NCI-H128 (cell line): Measurements from ENCODE around the gene CDK6.

Experiments used
- DNase-seq: peaks from one replicate; lab custom pipeline; 2025; ENCODE audit not compliant: unreplicated experiment; lab: John Stamatoyannopoulos, UW

CDK6 gene

DNA sequence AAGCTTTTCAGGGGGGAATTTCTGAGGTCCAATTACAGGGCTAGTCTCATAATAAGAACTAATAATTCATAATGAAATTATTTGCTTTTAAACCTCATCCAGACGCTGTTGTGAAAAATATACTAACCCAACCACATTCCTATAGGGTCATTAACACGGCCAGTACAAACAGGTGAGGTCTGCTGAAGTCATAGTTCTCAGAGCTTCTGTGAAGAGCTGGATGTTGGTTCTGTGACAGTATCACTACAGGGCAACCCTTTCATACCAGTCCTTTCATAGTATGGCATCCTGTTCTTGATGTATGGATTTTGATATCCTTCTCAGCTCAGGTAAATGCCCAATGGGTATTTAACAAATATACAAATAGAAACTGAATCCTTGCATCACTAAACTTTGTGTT is 183.8 kb downstream of the CDK6 start:
- no peak for DNase-seq

DNA sequence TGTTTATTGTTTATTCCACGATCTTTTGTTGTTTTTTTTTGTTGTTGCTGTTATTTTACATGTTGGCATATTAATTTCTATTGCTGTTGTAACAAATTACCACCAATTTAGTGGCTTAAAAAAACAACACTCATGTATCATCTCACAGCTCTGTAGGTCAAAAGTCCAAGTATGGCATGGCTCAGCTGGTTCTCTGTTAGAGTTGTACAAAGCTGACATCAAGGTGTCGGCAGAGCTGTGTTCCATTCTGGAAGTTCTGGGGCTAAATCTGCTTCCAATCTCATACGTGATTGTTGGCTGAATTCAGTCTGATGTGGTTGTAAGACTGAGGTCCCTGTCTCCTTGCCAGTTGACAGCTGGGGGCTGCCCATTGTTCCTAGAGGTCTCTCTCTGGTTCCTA is 186.0 kb downstream of the CDK6 start:
- DNase-seq: no peak

DNA sequence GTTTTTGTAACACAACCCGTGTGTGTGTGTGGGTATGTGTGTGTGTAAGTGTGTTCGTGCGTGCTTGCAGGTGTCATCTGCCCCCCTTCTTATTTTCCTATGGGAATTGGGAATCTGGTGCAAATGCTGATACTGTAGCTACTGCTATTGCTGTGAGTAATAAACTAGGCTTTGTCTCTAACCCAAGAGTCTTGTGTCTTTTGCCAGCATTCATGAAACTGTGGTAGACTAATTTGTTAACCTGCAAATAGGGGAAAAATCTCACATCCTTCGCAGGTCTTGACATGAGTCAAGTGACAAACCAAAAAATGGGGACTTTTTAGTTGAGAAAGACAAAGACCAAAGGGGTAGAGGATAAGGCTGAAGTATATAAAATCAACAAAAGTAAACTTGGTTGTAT is 188.3 kb downstream of the CDK6 start:
- no peak for DNase-seq

DNA sequence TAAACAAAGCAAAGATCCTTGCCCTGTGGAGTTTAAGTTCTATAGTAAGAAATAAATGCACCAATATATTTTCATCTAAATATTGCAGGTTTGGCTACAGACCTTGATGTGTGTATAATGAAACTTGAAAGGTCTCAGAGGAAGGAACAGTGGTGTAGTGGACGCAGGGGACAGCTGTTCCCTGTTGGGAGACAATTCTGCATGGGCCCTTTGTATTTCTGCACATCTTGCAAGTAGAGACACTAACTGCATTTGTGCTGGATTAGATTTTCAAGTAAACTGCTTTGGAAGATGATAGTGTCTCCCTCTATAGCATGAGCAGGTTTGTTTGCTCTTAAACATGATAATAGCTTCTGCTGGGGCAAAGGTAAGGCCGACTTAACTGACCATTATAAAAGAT is 188.7 kb downstream of the CDK6 start:
- DNase-seq: no peak

DNA sequence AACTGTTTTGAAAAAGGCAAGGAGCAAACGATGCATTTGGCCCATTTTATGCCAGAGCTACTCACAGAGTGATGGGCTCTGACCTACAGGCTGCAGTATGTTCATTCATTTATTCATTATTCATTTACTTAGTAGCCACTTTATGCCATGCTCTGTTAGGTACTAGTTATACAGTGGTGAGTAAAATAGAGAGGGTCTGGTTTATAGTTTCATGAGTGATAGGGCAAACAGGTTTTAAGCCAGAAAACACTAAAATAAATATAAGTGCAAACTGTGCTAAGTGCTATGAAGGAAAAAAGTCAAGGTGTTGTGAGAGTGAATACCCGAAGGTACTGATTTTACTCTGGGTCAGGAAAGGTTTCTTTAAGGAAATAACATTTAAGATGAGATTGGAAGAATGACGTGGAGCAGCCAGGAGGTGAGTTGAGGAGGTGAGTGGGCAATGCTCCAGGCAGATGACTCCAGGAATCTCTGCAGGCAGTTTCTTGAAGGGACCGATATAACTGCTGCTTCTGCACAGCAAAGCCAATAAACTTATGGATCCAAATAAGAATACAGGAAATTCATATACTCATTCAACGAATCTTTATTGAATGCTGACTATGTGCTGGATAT is 189.3 kb downstream of the CDK6 start:
- no peak for DNase-seq

DNA sequence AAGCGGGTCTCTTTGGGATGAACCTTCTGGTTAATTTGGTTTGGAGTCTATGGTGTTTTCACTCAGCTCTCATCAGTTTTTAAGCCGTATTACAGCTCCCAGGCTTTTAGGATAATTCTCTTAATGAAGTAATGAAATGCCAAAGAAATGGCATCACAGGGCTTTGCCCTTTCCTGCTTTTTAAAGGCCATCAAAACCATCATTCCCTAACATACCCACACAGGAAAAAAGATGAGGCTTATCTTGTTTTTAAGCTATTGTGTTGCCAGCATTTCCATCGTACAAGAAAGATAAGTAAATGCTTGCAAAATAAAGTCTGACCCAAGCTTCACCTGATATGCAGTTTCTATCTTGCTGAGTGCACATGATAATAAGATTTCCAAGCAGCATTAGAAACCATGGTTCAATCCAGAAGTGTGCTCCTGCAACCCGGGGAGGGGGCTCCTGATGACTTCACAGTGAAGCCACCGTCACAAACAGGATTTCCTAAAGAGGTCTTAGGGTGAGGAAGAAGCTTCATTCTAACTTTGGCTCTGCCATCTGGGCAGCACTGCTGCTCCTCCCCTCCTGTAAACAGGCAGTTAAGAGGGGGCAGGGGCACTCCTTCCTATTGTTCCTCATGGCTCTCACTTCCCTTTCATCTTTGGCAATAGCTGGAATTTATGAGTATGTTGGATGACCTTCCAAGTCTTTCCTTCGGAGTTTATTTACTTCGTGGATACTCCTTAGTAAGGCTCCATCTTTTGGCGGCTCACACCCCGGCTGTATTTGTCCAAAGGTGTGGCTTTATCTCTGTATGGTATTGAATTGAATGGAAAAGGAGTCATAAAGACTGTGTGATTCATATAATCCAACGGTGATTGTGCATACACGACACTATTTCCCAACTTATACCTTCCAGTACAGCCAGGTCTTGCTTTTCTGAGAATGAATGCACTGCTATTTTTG is 191.0 kb downstream of the CDK6 start:
- no peak for DNase-seq

DNA sequence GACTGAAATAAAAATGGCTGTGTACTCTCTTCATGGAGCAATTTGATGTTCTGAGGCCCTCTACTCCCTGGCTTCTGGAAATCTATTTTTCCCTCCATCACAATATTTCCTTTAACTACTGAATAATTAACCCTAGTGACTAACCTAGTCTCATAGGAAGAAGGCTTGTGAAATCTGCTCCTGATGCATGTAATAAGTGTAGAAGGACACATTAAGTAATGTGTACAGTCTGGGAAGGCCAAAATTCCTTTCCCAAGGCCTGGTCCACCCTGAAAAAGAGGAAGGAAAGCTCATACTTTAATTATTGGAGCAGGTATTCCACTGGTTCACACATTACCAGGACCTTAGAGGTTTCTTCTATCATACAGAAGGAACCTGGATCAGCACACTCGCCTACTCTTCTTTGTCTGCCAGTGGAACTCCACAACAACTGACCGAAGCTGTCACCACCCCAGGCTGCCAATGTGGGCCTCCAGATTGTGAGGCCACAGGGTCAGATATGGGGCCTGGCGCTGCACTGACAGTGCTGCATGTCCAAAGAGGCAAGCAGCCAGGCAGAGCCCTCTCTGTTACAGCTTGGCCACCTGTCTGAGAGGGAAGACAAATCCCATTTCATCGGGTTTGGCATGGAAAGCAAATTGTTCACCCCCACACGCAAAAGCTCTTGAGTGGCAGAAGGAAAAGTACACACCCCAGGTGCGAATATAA is 191.8 kb downstream of the CDK6 start:
- no peak for DNase-seq

DNA sequence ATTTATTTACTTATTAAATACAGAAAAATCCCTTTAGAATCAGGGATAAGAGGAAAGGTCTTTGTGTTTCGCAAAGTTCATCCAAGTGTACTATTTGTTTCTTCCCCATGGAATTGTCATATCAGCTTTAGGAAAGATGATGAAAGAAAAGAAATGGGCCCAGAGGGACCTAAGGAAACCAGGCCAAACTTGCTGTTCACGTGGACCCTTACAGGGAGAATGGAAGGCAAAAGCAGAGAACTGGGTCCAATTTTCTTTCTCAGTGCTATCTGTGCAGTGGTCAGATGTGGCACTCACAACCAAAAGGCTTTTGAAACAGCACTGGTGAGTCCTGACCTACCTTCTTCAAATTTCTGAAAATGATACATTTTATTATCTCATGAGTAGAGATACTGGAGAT is 192.6 kb downstream of the CDK6 start:
- DNase-seq: no peak

DNA sequence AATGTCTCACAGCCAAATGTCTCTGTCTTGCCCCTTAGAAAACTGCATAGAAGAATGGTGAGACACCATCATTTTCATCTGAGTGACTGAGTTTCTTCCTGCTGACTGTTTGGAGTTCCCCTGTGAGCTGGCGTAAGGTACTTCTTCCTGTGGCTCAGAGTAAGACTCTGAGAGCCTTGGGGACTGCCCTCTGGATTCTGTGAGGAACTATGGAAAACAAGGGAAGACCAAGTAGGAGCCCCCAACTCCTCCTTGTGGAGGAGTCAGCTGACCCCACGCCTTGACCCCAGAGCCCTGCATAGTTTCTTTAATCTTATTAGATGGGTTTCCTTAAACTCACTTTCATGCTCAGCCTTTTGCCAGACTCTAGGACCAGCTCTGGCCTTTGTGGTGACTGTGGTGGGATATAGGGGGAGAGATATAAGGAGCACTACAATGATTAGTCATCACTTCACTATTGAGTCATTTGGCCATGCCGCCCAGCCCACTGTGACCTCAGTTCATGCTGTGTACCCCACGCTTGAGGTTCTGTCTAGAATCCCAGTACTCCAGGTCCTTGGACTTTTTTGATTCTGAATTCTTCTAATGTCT is 194.4 kb downstream of the CDK6 start:
- no peak for DNase-seq

DNA sequence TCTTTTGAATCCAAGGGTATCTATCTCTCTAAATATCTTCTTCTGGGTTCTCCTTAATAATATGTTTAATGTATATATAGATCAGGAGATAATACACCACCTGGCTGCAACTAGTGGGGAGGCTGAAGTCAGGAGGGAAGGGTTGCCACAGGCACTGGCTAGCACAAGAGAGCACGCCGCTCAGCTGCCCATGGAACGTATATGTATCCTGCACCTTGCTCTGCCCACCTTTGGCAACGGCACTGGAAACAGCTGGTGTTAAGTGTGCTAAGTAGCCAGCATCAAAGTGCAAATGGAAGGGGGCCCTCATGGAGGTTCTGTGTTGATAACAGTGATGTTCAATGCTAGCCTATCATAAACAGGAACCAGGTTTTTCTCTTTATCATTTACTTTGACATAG is 196.4 kb downstream of the CDK6 start:
- no peak for DNase-seq

DNA sequence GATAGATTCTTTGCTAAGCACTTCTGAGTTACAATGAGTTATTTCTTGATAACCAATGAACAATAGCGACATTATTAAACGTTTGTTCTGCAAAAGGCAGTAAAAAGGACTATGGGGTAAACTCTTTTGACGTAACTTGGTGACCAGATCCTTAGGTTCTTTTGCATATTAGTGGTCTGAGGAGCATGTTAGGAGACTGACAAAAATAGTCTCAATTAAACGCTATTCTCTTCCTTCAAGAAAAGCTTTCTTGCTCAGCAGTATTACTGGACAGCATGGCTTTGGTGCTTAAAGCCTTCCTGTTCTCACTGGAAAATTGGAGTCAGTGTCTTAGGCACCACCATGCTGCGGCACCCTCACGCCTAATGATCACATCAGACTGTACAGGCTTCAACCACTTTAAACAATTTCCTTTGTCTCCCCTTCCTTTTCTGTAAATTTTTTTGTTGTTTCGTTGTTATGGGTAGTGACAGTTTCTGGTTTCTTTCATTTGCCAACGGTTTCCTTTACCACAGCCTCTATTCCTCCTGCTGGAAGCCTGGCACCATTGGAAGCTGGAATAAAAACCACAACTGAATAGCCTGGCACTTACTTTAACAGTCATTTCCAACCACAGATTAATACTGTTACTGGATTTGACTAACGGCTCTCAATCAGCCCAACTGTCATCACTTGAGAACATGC is 197.0 kb downstream of the CDK6 start:
- DNase-seq: no peak

DNA sequence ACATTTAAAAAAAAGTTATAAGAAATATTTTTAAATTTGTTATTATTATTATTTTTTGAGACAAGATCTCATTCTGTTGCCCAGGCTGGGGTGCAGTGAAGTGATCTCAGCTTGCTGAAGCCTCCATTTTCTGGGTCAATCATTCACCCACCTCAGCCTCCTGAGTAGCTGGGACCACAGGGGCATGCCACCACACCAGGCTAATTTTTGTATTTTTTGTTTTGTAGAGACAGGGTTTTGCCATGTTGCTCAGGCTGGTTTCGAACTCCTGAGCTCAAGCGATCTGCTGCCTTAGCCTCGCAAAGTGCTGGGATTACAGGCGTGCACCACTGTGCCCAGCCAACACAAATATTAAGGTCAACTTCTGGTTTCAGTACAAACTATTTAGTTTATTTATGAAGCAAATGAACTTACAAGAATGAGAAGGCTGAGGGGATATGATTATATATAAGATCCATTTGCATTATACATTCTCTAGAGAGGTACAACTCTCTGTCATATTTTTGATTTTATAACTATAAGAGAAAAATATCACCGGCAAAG is 200.3 kb downstream of the CDK6 start:
- no peak for DNase-seq

DNA sequence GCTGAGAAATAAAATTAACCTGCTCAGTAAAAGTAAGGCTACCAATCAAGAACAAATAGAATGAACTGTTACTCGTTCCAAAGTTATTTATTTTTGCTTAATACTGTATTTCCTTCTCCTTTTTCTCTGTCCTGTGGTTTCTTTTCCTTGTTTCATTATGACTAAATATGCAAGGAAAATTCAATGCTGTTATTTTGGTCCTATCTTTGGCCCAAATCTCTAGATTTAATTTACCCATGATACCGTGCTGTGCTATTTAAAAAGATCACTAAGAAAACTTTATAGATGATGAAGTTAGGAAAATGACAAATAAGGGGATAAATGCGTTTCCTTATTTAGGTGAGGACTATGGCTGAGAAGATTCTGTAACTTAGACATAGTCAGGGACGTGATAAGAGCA is 200.8 kb downstream of the CDK6 start:
- no peak for DNase-seq

DNA sequence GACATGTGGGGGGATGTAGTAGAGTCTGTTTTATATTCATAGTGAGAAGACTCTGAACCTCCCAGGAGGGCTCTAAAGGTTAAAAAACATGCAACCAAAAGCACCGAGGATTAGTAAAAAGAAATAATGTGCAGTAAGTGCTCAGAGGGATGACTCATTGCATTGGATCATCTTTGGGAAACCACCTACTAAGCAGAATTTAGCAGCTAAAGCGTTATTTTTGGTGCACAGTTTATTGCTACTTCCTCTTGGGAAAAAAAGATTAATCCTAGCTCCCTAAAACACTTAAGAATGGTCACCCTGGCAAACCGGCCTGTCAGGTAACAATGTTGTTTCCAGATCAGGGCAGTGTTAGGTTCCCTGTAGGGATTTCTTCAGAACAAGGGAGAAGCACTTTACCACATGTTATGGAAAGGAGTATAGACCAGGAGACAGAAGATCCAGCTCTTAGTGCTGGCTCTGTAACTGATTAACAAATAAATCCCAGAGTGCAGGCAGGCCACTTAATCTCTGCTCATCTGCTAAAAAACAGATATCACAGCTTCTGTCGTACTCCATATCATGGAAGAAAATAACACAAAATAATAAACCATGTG is 201.4 kb downstream of the CDK6 start:
- no peak for DNase-seq

DNA sequence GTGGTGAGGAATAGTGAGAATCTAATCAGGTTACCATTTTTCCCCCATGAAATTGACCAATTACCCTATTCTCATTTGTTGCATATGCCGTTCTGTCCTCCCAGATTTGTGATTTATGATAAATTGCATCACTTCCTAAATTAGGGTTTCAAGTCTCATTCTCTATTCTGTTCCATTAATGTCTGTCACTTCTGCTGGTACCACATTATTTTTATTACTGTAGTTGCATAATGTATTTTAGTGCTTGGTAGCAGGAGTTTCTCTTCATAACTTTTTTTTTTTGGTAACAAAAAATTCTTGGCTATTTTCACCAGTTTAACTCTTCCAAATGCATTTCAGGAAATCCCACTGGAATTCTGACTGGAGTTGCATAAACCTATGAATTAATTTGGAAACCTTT is 202.2 kb downstream of the CDK6 start:
- no peak for DNase-seq

DNA sequence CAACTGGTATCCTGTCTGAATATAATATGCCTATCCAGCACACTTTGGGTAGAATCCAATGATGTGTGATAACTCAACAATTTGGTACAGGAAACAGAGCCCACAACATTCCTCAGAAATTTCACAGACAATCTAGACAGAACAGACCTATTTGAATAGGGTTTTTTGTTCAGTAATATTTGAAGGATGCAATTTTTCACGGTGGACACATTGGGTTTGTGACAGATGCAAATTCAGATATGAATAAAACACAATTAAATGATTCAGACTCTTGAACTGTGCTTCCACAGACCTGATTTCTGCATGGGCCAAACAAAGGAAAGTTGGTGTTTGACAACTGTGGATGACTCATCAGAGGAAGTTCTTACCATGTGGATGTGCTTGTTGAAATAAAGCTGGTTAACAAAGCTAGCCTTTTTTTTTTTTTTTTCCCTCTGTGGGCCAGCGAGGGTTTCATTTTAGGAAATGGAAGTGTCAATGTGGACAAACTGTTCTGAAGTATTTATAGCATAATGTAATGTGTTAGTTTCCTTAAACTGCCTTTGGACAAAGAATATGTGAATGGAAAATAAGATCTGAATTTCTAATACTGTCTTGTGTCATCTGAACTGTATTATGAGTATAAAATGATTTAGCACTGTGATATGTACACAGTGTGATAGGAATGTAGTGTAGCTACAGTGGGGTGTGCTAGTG is 203.0 kb downstream of the CDK6 start:
- no peak for DNase-seq

DNA sequence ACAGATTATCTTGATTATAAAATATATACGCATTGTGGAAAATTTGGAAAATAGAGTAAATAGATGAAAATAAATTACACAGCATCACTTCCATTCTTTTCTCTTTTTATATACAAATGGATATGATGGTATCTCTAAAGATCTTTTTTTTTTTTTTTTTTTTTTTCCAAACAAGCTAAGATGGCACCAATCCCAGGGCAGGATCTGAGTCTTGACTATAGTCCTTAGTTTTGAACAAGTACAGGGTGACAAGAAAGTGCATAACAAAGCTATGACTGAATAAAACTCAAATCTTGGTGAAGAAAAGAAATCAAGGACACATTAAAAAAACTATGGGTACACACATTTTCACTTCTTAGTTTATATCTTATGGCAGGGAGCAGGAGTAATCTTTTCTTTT is 203.6 kb downstream of the CDK6 start:
- DNase-seq: no peak

DNA sequence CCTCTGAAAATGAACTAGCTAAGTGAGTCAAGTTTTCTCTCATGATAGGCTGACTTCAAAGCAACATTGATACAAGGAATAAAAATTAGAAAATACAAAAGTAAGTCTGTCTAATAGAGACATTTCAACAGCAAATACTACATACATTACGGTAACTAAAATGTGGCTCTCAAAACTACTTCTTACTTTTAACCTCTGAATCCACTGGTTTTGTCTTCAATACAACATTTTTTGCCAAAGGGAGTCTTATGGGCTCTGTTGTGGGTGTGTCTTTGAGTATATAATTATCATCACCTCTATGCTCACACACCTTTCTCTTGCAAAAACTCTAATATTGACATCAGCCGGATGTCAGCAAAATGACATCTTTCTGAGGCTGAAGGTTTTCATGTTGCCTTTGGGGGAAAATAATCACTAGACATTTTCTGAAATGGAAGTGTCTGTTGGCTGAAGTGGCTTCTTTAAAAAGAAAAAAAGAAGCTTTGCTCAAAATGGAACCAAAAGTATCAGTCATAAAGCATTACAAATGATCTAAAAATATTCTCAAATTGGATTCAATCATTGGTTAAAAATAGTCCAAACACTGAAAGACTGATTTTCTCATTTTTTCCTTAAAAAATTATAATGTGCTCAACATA is 204.4 kb downstream of the CDK6 start:
- DNase-seq: no peak
